Body of pancreas (tissue), 4 donors: ENCODE results near the gene OTUD5. TPM values are rescaled to one million over a fixed set of nuclear protein-coding genes. Genes with fewer than 3 reads are reported as not detected.

Source experiments
- ATAC-seq: fragments of 150-250 bp; one replicate; pipeline ENCODE4 v1.9.1; 2016
- DNase-seq, 4 donors: peaks; one replicate each; pipeline ENCODE4 v3.0.0-alpha.2; 2019
- H3K27ac ChIP-seq, 4 donors: fragments of 200-600 bp; sonication (generic); 1 replicate in 3 of 4; 2 replicates in 1 of 4; pipeline versions ENCODE4 v1.5.1 to v1.6.1; 2016 to 2019; ENCODE audit warnings: mild to moderate bottlenecking in 1 of 4, mixed read lengths in 1 of 4, moderate library complexity in 1 of 4
- H3K27me3 ChIP-seq, 2 donors: fragments of 200-600 bp; sonication (generic); one replicate each; pipeline ENCODE4 v1.6.0; 2016; ENCODE audit warnings: mild to moderate bottlenecking in 1 of 2
- H3K36me3 ChIP-seq, 2 donors: fragments of 200-600 bp; sonication (generic); replicated peaks in 1 of 2; 2 replicates each; pipeline ENCODE4 v1.5.1; 2016; ENCODE audit warnings: low read depth in 2 of 2; ENCODE audit not compliant: insufficient read depth in 1 of 2
- H3K4me1 ChIP-seq: fragments of 200-600 bp; sonication (generic); one replicate; pipeline ENCODE4 v1.6.0; 2016
- H3K4me3 ChIP-seq, 2 donors: fragments of 200-600 bp; sonication (generic); 1 replicate in 1 of 2; 2 replicates in 1 of 2; pipeline ENCODE4 v1.5.1; 2016 to 2019
- H3K9me3 ChIP-seq, 3 donors: fragments of 200-600 bp; sonication (generic); 1 replicate in 2 of 3; 2 replicates in 1 of 3; pipeline ENCODE4 v1.5.1; 2016
- CTCF ChIP-seq, 7 experiments: fragments of 450-650 bp in 4 of 7; fragments of 200-600 bp in 3 of 7; sonication (generic) in 3 of 7; IDR thresholded peaks; one replicate each; pipeline ENCODE4 v1.5.1; 2016 to 2019; ENCODE audit warnings: antibody characterized with exemption in 7 of 7
- POLR2A ChIP-seq, 3 donors: fragments of 450-650 bp; IDR thresholded peaks; one replicate each; pipeline ENCODE4 v1.6.1; 2016; ENCODE audit warnings: antibody characterized with exemption in 3 of 3, mild to moderate bottlenecking in 2 of 3
- WGBS, 2 donors: methylation state at CpG; one replicate each; pipeline ENCODE4 v1.1.5; 2017; 5-methylcytosine and 5-hydroxymethylcytosine counted together
- intact Hi-C: fragments of 100-400 bp; cut with DNase I; formaldehyde crosslinking; loops from one replicate; pipeline ENCODE4 v1.15.1; 2023
- total RNA-seq, 2 donors: library from RNA; depleted of rRNA; stranded (reverse); fragments of >200 nt; gene quantifications; one replicate each; pipeline ENCODE4 v1.1.0, GENCODE V29; 2016

OTUD5 gene
- total RNA-seq, 2 donors from 2014 or later = 23.6 to 40.2 TPM

GRCh38 chrX:48975041-48975440 is 17.6 kb upstream of the OTUD5 start:
- ATAC-seq = no peak
- H3K36me3 ChIP-seq = no peaks in the 10 kb centered on the region

DNA sequence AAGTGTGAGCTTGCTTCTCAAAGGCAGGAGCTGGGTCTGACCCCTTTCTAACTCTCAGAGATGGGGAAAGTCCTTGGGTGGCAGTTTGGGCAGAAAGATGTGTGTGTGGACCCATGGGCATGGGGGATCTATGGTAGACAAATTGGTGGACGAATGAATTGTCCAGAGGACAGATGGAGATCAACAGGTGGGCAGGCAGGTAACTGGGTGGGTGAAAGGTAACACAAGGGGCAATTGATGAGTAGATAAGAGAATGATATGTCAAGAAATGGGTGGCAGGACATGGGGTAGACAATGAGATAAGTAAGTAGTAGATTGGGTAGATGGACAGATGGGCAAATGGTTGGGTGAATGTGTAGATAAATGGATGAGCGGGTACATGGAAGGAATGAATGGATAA is 17.2 kb upstream of the OTUD5 start:
- Histone ChIP-seq H3K27ac (no peak overlapping the region), H3K9me3 (no peaks in the 10 kb centered on the region), H3K27me3 (no peaks in the 10 kb centered on the region), H3K36me3 (no peaks in the 10 kb centered on the region), H3K4me3 (no peak overlapping the region), H3K4me1 (peaks cover 12% of the 10 kb centered on the region)
- DNase-seq = no peak
- TF ChIP-seq POLR2A (IDR thresholded peaks at IDR 0.05) (no peak), CTCF (IDR thresholded peaks at IDR 0.05) (no peak)
- 68 to 85% methylated on average over 2 of the region's 2 CpGs for WGBS, 2 donors
- intact Hi-C loops = no loop called here
- ATAC-seq = no peak

More at GRCh38 chrX:48975041-48975440, 17.6 kb upstream of the OTUD5 start:
- no peak for TF ChIP-seq POLR2A (IDR thresholded peaks at IDR 0.05)
- TF ChIP-seq CTCF (IDR thresholded peaks at IDR 0.05) = no peak
- Histone ChIP-seq H3K27ac (no peak overlapping the region), H3K27me3 (no peaks in the 10 kb centered on the region), H3K4me3 (no peak overlapping the region), H3K9me3 (no peaks in the 10 kb centered on the region), H3K4me1 (peaks cover 12% of the 10 kb centered on the region)
- intact Hi-C loops = no loop called here
- whole genome bisulfite sequencing, 2 donors = 93 to 96% methylated on average over 6 of the region's 7 CpGs
- DNase-seq = no peak

- TF ChIP-seq POLR2A (IDR thresholded peaks at IDR 0.05) (no peak), CTCF (IDR thresholded peaks at IDR 0.05) (no peak)
- 67 to 90% methylated on average over 1 to 2 of the region's 3 CpGs for WGBS, 2 donors
These were observed 16.6 kb upstream of the OTUD5 start for GRCh38 chrX:48974033-48974432.

GRCh38 chrX:48972220-48973164 is 15.1 kb upstream of the OTUD5 start:
- peak; percentile 42 for ATAC-seq
- TF ChIP-seq CTCF (IDR thresholded peaks at IDR 0.05) (peak; percentile 9 to 44 (median 33)), POLR2A (IDR thresholded peaks at IDR 0.05) (no peak)
- Histone ChIP-seq H3K36me3 (no peaks in the 10 kb centered on the region), H3K27me3 (no peaks in the 10 kb centered on the region), H3K27ac (peak overlapping the region in 1 of 4 donors; percentile 17), H3K4me1 (peaks cover 12% of the 10 kb centered on the region), H3K4me3 (no peak overlapping the region), H3K9me3 (no peaks in the 10 kb centered on the region)
- peak; percentile 33 to 62 (median 48) for DNase-seq
- WGBS, 2 donors = 17 to 40% methylated on average over 5 to 11 of the region's 13 CpGs
- intact Hi-C loops = no loop called here

More at GRCh38 chrX:48974033-48974432, 16.6 kb upstream of the OTUD5 start:
- intact Hi-C loops = no loop called here
- no peaks in the 10 kb centered on the region for H3K9me3 ChIP-seq
- DNase-seq = no peak
- H3K27me3 ChIP-seq = no peaks in the 10 kb centered on the region
- ATAC-seq = no peak
- no peaks in the 10 kb centered on the region for H3K36me3 ChIP-seq
- H3K27ac ChIP-seq = no peak overlapping the region
- no peak overlapping the region for H3K4me3 ChIP-seq
- H3K4me1 ChIP-seq = peaks cover 12% of the 10 kb centered on the region
